Uterus (tissue), 2 donors: ENCODE results near the gene PCIF1.

Source experiments
- POLR2A ChIP-seq, 2 donors: fragments of 450-650 bp; IDR thresholded peaks; one replicate each; pipeline ENCODE4 v1.6.1; 2016; ENCODE audit warnings: antibody characterized with exemption in 2 of 2, mild to moderate bottlenecking in 1 of 2, moderate library complexity in 1 of 2
- TF ChIP-seq, protein P1 (sequence below), 4 experiments: fragments of 200-600 bp in 2 of 4; fragments of 450-650 bp in 2 of 4; sonication (generic) in 2 of 4; IDR thresholded peaks; one replicate each; pipeline ENCODE4 v1.5.1; 2016 to 2019; ENCODE audit warnings: antibody characterized with exemption in 4 of 4, mild to moderate bottlenecking in 2 of 4, moderate library complexity in 1 of 4

DNA sequence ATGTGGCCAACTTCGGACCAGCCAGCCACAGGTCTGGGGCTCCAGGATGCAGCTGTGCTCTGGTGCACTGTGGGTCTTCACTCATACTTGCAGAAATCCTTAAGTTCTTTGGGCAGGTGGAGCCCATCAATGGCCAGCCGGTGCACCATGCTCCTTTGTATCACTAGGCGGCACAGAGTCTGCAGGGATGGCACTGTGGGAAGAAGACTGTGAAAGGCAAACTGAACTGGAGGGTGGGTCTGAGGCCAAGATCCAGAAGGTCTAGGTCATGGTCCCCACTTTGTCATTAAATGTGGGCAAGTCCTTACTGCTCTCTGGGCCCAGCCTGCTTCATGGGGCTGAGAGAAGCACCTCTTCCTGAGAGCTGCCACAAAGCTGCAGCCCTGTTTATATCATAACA lies 45.8 kb upstream of the PCIF1 start:
- TF ChIP-seq, protein P1, sequence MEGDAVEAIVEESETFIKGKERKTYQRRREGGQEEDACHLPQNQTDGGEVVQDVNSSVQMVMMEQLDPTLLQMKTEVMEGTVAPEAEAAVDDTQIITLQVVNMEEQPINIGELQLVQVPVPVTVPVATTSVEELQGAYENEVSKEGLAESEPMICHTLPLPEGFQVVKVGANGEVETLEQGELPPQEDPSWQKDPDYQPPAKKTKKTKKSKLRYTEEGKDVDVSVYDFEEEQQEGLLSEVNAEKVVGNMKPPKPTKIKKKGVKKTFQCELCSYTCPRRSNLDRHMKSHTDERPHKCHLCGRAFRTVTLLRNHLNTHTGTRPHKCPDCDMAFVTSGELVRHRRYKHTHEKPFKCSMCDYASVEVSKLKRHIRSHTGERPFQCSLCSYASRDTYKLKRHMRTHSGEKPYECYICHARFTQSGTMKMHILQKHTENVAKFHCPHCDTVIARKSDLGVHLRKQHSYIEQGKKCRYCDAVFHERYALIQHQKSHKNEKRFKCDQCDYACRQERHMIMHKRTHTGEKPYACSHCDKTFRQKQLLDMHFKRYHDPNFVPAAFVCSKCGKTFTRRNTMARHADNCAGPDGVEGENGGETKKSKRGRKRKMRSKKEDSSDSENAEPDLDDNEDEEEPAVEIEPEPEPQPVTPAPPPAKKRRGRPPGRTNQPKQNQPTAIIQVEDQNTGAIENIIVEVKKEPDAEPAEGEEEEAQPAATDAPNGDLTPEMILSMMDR (IDR thresholded peaks at IDR 0.05) = no peak
- TF ChIP-seq POLR2A (IDR thresholded peaks at IDR 0.05) = no peak
